SK-N-SH (cell line): ENCODE measurements around the gene LHB.

Experiments
- CTCF ChIP-seq: fragments of 200-600 bp; sonication (generic); IDR thresholded peaks from 2 replicates; pipeline ENCODE4 v1.6.1; 2017; ENCODE audit warnings: antibody characterized with exemption, mild to moderate bottlenecking, moderate library complexity
- POLR2AphosphoS5 ChIP-seq: IDR thresholded peaks from 2 replicates; pipeline ENCODE4 v1.6.1; 2012; ENCODE audit warnings: low read depth, low read length
- TAF1 ChIP-seq: IDR thresholded peaks from 2 replicates; pipeline ENCODE4 v1.6.1; 2012; ENCODE audit warnings: low read depth, mild to moderate bottlenecking, low read length, moderate library complexity, borderline replicate concordance
- USF1 ChIP-seq: IDR thresholded peaks from 2 replicates; pipeline ENCODE4 v1.4.0; 2012; ENCODE audit warnings: low read depth, borderline replicate concordance
- TF ChIP-seq, protein P1 (sequence below): IDR thresholded peaks from 2 replicates; pipeline ENCODE4; 2012
- TF ChIP-seq, protein P2 (sequence below): IDR thresholded peaks from 2 replicates; pipeline ENCODE4 v1.4.0; 2012; ENCODE audit warnings: low read depth

DNA sequence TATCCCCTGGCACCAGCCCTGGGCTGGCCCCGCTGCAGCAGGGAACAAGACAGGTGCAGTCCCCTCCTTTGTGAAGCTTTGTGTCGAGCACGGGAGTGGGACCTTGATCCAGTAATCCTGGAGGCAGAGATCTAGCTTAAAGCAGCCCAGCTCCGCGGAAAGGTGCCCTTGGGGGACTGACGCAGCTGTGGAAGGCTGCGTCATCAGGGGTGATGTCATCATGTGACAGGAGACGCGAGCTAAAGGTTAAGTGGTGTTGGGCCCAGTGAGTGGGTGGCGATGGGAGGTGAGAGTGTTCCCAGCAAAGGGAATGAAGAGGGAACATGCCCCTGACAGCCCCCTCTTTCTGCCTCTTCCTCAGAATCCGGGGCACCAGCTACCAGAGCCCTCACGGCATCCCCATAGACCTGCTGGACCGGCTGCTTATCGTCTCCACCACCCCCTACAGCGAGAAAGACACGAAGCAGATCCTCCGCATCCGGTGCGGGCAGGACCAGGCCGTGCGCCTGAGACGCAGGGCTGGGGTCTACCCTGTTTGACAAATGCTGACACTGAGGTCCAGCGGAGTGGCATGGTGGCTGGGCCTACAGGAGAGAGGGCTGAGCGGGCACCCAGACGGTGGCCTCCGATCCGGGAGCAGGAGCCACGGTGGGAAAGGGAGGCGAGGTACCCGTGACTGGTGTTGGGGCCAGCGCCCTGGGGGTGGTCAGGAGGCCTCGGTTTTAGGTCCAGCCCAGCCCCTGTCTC is 2.6 kb downstream of the LHB start:
- no peak for TF ChIP-seq USF1
- TF ChIP-seq, protein P1, sequence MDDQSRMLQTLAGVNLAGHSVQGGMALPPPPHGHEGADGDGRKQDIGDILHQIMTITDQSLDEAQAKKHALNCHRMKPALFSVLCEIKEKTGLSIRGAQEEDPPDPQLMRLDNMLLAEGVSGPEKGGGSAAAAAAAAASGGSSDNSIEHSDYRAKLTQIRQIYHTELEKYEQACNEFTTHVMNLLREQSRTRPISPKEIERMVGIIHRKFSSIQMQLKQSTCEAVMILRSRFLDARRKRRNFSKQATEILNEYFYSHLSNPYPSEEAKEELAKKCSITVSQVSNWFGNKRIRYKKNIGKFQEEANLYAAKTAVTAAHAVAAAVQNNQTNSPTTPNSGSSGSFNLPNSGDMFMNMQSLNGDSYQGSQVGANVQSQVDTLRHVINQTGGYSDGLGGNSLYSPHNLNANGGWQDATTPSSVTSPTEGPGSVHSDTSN = no peak
- TF ChIP-seq, protein P2, sequence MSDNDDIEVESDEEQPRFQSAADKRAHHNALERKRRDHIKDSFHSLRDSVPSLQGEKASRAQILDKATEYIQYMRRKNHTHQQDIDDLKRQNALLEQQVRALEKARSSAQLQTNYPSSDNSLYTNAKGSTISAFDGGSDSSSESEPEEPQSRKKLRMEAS = no peak
- TF ChIP-seq CTCF = no peak
- 0 out of 2 replicates have a peak, but pooled peaks have one; percentile 5 for TF ChIP-seq POLR2AphosphoS5
- no peak for TF ChIP-seq TAF1
